ENCODE data around the gene PRDM15. TPM values are rescaled to one million over a fixed set of nuclear protein-coding genes. Genes with fewer than 3 reads are reported as not detected.

Gene PRDM15
- polyA plus RNA-seq, 1 donor: 7.3 TPM

- DNase-seq: no peak
Observed at GRCh38 chr21:41825881-41826280, 53.3 kb downstream of the PRDM15 start.

GRCh38 chr21:41825216-41825615 is 53.9 kb downstream of the PRDM15 start:
- DNase-seq: no peak

GRCh38 chr21:41824466-41825207 is 54.5 kb downstream of the PRDM15 start:
- no peak for DNase-seq

- DNase-seq: no peak
Observed at GRCh38 chr21:41823906-41824305, 55.2 kb downstream of the PRDM15 start.

GRCh38 chr21:41823166-41823565 is 56.0 kb downstream of the PRDM15 start:
- no peak for DNase-seq

- no peak for DNase-seq
Observed at GRCh38 chr21:41821756-41822431, 57.2 kb downstream of the PRDM15 start.

GRCh38 chr21:41821081-41821755 is 57.9 kb downstream of the PRDM15 start:
- no peak for DNase-seq

GRCh38 chr21:41820384-41821080 is 58.6 kb downstream of the PRDM15 start:
- no peak for DNase-seq

GRCh38 chr21:41819856-41820281 is 59.3 kb downstream of the PRDM15 start:
- DNase-seq: no peak

- DNase-seq: no peak
Observed at GRCh38 chr21:41819236-41819855, 59.8 kb downstream of the PRDM15 start.

- DNase-seq: no peak
Observed at GRCh38 chr21:41817877-41818855, 61.0 kb downstream of the PRDM15 start.

GRCh38 chr21:41817228-41817627 is 61.9 kb downstream of the PRDM15 start:
- peak; percentile 50 for DNase-seq

GRCh38 chr21:41816583-41817165 is 62.5 kb downstream of the PRDM15 start:
- peak; percentile 35 for DNase-seq

GRCh38 chr21:41815652-41816582 is 63.2 kb downstream of the PRDM15 start:
- DNase-seq: no peak

- DNase-seq: no peak
Observed at GRCh38 chr21:41813226-41813625, 65.9 kb downstream of the PRDM15 start.

- no peak for DNase-seq
Observed at GRCh38 chr21:41812679-41813078, 66.5 kb downstream of the PRDM15 start.

- DNase-seq: no peak
Observed at GRCh38 chr21:41810597-41810932, 68.6 kb downstream of the PRDM15 start.

GRCh38 chr21:41809891-41810596 is 69.1 kb downstream of the PRDM15 start:
- no peak for DNase-seq

GRCh38 chr21:41808846-41809245 is 70.3 kb downstream of the PRDM15 start:
- no peak for DNase-seq
